ENCODE results near the gene TPH2.

- no peak for TF ChIP-seq FOS (IDR thresholded peaks at IDR 0.05; ENCODE audit: low read depth, low read length)
- TF ChIP-seq CTCF (conservative IDR thresholded peaks at IDR 0.05; ENCODE audit: low read depth, low read length): no peak
- no peak for TF ChIP-seq POLR2A (IDR thresholded peaks at IDR 0.05; ENCODE audit: low read depth, low read length)
- TF ChIP-seq RAD21 (IDR thresholded peaks at IDR 0.05; ENCODE audit: low read length): no peak
- TF ChIP-seq MAZ (IDR thresholded peaks at IDR 0.05; ENCODE audit: borderline replicate concordance, low read depth, low read length): no peak
- TF ChIP-seq CEBPB (IDR thresholded peaks at IDR 0.05; ENCODE audit: low read depth, low read length): no peak
- no peak for TF ChIP-seq USF2 (IDR thresholded peaks at IDR 0.05; ENCODE audit: low read depth, low read length)
- no peak for TF ChIP-seq MXI1 (IDR thresholded peaks at IDR 0.05; ENCODE audit: borderline replicate concordance, low read depth, low read length)
- no peak for TF ChIP-seq RFX5 (IDR thresholded peaks at IDR 0.05; ENCODE audit: low read depth, low read length)
- no peak for TF ChIP-seq SMC3 (IDR thresholded peaks at IDR 0.05; ENCODE audit: low read depth, low read length)
- peak; percentile 94 for TF ChIP-seq MAFK (IDR thresholded peaks at IDR 0.05; ENCODE audit: low read depth, low read length)
Measured at GRCh38 chr12:72012874-72013273, 74.2 kb downstream of the TPH2 start.
